GM12865 (cell line): ENCODE results near the gene PPP4R3B.

Source experiments
- DNase-seq: peaks from one replicate; pipeline ENCODE4 v3.0.0; 2010; ENCODE audit warnings: low read depth
- H3K4me3 ChIP-seq: 2 replicates; pipeline ENCODE4 v1.5.1; 2011; ENCODE audit warnings: mild to moderate bottlenecking, low read depth, low read length, control low read depth
- TF ChIP-seq, protein P1 (sequence below): IDR thresholded peaks from 2 replicates; pipeline ENCODE4 v1.5.1; 2011; ENCODE audit warnings: low read length, control low read depth, low read depth, inconsistent platforms; ENCODE audit not compliant: insufficient read depth; ENCODE audit errors: missing control alignments

PPP4R3B gene

DNA sequence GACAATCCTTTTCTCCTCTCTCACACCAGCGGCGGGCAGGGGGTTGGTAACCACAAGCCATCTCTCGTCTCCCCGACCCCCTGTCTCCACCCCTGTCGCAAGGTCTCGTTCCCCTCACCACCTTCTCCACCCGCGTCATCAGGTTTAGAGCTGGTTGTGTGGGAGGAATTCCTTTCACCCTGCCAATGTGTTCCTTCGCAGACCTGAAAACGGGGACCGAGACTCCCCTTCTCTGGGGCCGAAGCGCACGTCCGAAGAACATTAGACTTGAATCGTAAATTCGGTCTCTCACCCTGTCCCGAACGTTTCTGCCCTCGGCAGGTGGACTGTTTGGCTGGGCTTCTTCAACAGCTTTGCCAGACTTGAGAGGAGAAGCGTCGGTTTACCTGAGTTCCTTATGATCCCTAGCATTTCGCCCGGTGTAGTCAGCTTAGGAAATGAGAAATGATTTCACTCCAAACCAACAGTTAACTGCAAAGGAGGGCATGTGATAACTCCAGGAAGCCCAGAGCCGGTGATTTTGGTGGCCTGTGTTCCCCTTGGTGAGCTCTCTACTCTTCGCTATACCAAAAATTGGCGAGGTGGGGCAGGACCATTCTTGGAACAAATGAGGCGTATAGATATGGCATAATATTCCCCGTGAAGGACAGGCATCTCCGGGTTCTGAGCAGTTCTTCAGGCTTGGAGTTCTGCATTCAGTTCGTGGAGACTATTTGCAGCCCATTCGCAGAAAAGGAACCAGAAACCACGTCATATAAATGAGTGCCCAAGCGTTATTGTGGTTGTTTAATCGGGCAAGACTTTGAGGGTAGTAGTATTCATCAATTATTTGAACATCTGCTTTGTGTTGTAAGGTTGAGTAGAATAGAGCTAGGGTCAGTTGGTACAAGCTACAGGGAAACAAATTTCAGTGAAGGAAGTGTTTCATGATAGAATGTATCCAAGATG is 97.2 kb downstream of the PPP4R3B start:
- peak overlapping the region; percentile 90 for H3K4me3 ChIP-seq
- DNase-seq: peak; percentile 29
- TF ChIP-seq, protein P1, sequence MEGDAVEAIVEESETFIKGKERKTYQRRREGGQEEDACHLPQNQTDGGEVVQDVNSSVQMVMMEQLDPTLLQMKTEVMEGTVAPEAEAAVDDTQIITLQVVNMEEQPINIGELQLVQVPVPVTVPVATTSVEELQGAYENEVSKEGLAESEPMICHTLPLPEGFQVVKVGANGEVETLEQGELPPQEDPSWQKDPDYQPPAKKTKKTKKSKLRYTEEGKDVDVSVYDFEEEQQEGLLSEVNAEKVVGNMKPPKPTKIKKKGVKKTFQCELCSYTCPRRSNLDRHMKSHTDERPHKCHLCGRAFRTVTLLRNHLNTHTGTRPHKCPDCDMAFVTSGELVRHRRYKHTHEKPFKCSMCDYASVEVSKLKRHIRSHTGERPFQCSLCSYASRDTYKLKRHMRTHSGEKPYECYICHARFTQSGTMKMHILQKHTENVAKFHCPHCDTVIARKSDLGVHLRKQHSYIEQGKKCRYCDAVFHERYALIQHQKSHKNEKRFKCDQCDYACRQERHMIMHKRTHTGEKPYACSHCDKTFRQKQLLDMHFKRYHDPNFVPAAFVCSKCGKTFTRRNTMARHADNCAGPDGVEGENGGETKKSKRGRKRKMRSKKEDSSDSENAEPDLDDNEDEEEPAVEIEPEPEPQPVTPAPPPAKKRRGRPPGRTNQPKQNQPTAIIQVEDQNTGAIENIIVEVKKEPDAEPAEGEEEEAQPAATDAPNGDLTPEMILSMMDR: no peak

DNA sequence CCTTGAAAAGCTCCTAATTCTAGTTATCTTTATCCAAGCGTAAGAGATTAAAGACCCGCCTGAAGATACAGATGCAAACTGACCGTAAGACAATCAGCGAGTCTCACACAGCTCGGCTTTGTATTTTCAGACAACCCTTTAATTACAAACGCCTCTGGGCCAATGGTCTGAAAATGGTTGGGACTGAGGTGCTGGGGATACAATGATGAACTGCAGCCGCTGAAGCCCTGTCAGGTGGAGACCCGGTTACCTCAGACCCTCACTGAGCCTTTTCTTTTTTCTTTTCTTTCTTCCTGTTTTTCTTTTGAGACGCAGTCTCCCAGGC is 98.6 kb downstream of the PPP4R3B start:
- DNase-seq: peak; percentile 15
- H3K4me3 ChIP-seq: peak overlapping the region; percentile 90
- TF ChIP-seq, protein P1: no peak

DNA sequence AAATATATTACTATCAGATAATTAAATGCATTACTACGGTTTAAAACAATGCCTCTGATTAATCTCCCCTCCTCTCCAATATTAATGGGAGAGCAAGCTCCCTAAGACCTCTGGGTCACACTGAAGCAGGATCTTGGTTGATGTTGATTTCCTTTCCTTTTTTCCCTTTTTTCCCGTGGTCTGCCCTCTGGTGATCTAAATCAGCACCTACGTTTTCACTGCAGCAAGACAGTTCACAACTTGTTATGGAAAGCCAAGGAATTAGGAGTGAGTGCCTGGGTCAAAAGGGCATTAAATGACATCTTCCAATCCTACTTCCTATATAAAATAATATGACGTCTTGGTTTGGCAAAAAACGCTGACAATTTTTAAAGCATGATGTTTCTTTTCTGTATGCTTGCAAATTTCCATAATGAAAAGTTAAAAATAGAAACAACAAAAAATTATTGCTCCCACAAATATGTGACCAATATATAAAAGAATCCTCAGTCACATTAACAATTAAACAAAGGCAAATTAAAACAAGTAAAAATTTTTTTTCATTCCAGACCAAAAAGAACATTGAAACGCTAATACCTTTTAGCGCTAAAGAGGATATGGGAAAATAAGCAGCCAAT is 105.8 kb downstream of the PPP4R3B start:
- TF ChIP-seq, protein P1: no peak
- H3K4me3 ChIP-seq: no peak overlapping the region
- DNase-seq: no peak

DNA sequence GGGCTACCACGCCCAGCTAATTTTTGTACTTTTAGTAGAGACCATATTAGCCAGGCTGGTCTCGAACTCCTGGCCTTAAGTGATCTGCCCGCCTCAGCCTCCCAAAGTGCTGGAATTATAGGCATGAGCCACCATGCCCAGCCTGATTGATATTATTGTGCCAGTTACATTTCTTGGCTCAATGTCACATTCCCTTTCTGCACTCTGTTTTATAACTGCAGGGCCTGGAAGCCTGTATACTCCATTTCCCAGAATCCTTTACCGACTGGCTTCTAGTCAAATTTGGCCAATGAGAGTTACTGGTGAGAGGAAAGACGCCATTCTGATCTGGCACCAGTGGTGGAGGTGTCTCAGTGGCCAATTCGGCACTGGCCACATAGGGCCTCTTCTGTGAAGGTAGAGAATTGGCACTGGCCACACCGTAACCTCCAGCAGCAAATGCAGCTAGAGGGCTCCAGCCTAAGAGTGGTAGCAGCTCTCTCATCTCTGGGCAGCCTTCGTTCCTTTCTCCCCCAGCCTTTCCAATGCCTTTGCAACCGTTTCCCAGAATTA is 114.8 kb downstream of the PPP4R3B start:
- no peak overlapping the region for H3K4me3 ChIP-seq
- TF ChIP-seq, protein P1: no peak
- DNase-seq: no peak

DNA sequence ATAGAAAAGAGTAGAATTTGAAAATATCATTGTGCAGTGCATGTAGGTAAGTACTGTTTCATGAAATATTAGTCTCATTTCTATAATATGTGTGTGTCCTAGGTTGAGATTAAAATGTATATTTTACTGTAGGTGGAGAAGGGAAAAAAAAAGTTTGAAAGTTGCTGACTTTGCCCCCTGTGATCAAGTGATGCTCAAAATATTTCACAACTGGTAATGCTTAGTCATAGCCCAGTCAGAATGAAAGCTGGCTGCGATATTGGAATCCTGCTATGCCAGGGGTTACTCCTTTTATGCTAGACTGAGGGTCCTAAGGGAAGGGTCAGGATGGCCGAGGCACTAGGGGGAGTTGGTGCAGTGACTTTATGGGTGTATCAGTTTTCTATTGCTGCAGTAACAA is 117.4 kb downstream of the PPP4R3B start:
- no peak for DNase-seq
- TF ChIP-seq, protein P1: no peak
- H3K4me3 ChIP-seq: no peak overlapping the region

DNA sequence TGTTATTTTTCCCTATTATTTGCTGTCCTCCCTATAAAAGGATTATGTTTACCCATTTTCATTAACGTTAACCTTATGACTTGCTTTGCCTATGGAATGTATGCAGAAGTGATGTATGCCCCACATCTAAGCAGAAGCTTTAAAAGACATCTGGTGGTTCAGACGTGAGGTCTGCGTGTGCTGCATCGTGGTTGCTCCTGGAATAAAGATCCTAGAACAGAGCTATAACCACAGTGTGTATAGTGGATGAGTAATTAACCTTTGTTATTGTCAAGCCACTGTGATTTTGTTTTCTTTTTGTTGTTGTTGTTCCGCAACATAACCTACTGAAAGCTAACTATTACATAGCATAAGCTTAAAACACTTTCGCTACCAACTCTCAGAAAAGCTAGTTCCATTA is 118.8 kb downstream of the PPP4R3B start:
- H3K4me3 ChIP-seq: no peak overlapping the region
- TF ChIP-seq, protein P1: no peak
- no peak for DNase-seq
